NCI-H345 (cell line): ENCODE measurements around the gene MYLK.

ENCODE experiments used
- DNase-seq: peaks from one replicate; lab custom pipeline; 2025; lab: John Stamatoyannopoulos, UW

Gene MYLK

DNA sequence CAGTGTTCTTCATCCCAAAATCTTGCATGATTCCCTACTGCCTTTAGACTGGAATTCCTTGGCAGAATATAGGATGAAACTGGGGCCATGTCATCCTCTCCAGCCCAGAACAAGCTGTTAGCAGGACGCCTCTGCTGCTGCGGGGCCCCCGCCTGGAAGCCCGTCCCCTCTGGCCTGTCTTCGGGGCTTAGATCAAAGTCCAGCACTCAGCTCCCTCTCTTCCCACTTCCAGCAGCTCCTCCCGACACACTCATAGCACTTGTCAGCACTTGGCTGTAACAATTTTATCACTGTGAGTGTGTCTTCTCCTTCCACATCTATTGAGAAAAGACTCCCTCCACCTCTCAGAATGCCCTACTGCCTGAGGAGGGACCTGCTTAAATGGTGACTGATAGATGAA is 187.3 kb downstream of the MYLK start:
- no peak for DNase-seq

DNA sequence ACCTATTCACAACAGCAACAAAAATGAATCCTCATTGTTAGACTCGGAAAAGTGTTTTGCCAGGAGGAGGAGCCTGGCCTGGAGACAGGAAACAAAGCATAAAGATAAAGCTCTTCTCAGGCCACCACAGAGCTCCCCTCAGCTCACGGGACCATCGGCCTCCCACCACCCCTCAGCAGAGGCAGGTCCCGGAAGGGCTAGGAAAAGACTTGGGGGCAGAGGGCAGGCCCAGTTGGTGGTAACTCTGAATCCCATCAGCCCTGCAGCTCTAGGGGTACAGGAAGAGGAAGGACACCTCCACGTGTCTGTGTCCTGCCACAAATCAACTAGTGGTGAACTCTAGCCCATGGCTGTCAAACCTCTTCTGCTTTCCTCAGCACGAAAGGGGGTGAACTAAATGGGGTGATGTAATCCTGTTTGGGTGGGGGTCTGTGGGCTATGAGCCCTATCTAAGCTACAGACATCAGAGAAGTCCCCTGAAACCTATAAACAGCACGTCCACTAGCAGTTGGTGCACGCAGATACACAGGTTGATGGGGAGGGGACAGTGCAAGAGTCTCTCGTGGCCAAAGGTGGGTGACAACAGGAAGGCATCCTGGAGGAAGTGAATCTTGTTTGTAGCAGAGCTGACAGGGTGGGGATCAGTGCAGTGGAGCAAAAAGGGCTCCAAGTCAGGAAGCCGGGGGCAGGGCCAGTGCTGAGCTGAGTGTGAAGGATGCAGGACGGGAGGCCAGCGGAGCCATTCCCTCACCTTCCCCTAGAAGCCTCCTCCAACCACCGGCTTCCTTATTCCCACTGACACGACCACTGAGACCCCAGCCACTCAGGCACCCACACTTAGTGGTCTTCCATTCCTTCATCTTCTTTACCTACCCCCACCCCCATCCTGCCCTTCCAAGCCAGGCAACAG is 188.1 kb downstream of the MYLK start:
- DNase-seq: no peak

DNA sequence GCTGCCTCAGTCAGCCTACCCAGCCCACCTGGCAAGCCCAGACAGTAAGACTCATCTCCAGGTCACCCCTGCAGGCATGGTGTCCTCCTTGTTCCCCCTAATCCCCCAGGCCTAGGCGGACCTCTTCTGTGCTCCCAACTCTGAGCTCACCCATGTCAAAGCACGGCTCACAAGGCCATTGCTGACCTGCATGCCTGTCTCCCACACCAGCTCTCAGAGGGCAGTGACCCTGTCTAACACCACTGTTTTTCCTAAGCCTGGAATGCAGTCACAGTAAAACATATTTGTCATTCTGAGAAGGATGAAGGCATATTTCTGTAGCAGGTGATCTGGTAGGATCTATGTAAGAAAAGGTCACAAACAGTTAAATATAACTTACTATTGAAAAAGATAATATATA is 189.0 kb downstream of the MYLK start:
- DNase-seq: no peak

DNA sequence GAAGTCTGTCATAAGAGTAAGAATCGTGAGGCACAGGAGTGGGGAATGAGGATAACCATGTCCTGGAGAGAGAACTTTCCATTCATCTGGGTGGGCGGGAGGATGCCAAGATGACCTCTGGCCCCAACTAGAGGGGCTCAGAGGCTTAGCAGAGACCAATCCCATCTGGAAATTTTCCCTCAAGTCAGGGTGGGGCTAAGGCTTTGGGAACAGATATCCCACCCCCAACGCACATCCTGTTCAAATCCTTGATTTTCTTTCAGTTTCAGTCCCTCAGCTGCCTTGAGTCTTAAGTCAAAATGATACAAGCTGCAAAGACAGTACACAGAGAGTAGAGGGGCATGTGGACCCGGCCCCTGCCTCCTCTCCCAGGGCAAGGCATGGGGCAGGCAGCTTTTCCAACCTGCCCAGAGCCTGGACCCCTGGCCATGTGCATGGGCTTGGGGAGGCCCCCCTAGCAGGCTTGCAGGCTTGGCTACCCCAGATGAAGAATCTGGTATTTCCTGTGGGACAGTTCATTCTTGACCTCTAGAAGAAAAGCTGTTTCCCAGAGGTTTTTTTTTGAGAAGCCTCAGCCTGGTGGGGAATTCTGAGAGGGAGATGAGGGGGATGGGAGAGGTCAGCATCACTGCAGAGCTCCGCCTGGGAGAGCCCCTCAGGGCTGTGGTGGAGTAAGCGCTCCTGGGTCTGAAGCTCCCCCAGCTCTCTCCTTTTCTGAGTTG is 189.6 kb downstream of the MYLK start:
- no peak for DNase-seq

DNA sequence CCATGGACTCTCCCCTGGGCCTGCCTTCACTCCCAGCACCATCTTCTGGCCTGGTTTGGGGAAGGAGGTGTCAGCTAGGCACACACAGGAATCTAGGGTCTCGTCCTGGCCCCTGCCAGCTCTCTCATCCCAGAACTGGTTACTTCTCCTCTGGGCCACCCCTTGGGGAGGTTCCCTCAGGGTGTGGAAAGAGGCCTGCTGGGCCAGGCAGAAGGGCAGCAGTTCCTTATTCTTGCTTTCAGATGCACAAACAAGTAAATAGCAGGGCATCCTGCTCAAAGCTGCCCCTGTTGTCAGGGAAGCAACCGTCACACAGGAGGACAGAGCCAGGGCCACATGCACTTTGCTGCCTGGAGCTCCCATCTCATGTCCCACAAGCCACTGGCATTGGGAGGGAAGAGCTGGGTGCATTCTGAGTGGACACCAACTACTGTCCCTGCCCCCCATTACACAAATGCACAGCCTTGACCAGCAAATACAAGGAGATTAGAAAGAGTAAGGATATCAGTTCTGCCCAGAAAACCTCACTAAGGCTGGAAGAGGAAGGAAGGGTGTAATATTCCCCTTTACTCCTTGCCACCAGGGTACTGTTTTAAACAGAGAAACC is 190.4 kb downstream of the MYLK start:
- DNase-seq: no peak

DNA sequence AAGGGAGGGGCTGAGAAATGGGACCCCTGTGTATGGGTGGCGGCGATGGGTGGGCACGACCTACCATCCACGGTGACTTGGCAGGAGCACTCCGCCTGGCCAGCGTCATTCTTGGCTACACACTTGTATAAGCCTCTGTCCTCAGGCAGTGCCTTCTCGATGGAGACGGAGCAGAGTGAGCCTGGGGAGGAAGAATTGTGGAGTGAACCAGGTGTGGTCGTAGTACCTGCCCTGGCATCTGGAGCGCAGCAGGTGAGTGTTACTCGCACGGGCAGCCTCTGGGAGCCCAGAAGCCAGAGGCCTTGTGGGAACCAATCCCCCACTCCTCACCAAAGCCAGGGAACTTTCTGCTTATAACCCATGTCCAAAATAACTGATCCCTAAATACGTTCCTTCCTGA is 191.5 kb downstream of the MYLK start:
- no peak for DNase-seq

DNA sequence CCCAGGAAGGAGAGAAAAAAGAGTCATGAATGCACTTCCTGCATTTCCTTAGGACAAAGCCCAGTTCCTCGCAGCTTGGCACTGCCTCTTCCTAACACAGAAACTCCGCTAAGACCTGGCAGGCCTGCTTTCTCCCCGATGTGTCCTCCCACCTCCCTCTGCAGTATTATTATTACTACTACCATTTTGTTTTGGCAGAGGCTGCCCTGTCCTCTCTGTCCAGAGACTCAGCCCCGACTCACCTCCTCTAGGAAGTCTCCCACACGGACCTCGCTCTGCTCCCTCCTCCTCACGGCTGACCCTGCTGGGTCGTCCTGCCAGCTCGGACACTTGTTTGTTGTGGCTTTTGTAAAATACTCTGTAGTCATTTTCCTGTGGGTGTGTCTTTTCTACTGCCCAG is 192.1 kb downstream of the MYLK start:
- no peak for DNase-seq

DNA sequence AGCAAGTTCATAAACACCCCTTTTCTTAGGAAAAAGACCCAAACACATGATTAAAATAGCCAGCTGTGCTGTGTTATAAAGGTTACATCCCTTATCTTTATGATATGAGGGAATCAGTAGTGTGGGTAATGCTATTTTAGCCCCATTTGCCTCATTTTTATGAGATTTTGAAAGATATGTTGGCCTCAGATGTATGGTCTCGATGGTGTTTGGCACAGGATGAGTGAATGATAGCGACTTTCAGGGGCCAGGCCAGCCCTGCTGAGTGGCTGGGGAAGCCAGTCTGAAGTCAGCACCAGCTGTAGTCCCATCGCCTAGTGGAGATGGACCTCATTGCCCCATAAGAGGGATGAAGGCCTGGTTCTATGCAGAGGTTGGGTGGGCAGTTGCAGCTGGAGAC is 194.3 kb downstream of the MYLK start:
- DNase-seq: no peak

DNA sequence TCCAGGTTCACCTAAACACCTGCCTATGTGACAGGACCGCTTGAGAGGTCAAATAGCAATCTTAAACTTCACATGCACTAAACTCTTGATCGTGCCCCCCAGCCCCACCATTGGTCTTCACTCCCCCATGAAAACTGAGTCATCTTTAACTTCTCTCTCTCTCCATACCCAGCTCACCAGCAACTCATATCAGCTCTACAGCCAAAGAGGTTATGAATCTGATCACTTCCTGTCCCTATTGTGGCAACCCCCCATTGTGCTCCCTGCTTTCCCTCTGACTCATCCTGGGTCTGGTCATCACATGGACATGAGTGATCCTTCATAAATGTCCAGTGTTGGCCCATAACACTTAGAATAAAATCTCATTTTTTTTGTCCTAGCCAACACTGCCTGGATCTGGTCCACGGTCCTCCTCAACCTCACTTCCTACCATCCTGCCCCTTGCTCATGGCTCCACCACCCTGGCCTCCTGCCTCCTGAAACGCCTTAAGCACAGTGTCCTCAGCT is 195.8 kb downstream of the MYLK start:
- DNase-seq: no peak

DNA sequence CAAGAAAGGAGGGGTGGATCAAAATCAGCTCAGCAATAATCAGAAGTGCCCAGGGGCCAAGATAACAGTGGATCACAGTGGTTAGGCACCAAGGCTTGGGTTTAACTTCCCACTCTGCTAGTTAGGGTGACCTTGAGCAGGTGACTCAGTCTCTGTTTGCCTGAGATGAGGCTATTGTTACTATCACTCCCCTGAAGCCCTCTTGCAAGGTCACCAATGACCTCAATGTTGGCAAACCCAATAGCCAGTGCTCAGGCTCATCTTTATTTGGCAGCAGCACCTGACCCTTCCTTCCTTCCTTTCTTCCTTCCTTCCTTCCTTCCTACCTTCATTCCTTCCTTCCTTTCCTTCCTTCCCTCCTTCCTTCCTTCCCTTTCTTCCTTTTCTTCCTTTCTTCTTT is 196.8 kb downstream of the MYLK start:
- DNase-seq: no peak

DNA sequence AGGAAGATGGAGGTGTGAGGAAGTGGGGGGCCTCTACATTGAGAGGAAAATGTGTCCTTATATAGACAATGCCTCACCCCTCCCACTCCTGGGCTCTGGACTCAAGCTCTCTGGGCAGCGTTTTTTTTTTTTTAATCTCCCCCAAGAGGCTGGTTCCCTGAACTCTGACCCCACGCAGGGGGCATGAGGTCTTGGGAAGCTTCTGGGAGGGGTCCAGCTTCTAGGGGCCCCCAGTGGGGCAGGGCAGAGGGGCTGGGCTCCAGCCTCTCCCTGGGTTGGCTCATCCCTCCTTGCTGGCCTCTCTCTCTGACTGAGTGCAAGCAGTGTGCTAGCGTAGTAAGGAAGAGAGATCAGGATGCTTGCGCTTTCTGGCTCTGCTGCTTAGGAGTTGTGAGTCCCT is 197.9 kb downstream of the MYLK start:
- no peak for DNase-seq

DNA sequence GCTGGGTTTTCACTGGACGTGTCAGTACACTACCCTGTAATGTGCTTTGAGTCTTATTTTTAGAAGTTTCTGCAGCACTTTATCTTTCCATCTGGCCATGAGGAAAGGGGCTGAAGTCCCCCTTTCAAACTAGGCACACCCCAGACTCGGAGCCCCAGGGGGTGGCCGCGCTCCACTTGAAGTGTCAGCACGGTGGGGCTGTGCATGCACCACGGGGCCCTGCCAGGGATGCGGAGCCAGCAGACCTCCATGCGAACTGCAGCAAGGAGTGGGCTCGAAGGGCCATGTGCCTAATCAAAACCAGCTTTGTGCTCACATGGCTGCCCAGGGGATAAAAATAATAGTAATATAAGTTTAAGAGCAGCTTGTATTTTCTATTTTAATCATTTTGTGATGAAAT is 198.4 kb downstream of the MYLK start:
- DNase-seq: no peak

DNA sequence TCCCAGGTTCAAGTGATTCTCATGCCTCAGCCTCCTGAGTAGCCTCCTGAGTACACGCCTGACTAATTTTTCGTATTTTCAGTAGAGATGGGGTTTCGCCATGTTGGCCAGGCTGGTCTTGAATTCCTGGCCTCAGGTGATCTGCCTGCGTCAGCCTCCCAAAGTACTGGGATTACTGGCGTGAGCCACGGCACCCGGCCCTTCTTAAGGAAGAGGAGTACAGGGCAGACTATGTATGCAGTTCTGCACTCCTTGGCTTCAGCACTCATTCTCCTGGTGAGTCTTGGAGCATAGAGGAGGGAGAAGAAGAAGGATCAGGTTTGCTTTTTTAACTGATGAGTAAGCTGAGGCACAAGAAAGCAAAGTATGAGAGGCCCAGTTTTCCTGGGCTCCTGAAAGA is 199.5 kb downstream of the MYLK start:
- DNase-seq: no peak

DNA sequence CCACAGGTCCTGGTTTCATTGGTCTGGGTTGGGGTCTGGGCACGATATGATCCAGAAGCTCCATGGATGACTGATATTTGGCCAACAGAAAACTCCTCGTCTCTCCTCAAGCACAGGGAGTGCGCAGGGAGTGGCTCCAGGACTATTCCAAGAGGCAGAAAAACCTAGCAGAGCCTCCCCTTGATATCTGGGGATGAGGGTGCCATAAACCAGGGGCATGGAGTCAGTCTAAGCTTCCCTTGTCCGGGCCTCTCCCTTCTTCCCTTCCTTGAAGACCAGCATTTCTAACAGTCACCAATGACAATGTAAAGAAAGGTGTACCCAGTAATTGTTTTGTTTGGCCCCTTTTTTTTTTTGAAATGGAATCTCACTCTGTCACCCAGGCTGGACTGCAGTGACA is 199.9 kb downstream of the MYLK start:
- no peak for DNase-seq

DNA sequence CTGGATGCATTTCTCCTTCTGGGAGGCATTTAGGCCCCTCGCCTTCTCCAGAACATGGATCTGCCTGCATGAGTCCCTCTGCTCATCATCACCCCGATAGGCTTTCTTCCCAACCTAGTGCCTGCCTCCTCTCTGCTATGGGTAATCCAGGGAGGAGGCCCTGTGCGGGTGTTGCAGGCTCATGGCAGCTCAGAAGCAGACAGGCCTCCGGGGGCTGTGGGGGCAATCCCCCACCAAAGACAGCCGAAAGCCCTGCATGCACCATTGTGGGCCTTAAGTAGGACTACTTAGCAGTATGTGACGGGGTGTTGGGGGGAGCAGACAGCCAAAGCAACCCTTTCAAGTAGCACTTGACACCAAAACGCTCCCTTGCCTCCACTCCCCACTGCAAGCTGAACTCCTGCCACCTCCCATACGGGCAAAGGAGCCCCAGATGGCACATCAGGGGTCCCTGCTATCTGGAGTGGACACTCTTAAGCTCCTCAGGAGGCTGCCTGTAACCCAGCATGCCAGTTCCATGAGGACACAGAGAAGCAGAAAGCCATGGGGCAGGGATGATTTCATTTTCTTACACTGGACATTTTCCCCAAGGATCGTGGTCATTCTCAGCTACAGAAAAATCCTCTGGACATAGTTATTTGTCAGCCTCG is 200.5 kb downstream of the MYLK start:
- no peak for DNase-seq

DNA sequence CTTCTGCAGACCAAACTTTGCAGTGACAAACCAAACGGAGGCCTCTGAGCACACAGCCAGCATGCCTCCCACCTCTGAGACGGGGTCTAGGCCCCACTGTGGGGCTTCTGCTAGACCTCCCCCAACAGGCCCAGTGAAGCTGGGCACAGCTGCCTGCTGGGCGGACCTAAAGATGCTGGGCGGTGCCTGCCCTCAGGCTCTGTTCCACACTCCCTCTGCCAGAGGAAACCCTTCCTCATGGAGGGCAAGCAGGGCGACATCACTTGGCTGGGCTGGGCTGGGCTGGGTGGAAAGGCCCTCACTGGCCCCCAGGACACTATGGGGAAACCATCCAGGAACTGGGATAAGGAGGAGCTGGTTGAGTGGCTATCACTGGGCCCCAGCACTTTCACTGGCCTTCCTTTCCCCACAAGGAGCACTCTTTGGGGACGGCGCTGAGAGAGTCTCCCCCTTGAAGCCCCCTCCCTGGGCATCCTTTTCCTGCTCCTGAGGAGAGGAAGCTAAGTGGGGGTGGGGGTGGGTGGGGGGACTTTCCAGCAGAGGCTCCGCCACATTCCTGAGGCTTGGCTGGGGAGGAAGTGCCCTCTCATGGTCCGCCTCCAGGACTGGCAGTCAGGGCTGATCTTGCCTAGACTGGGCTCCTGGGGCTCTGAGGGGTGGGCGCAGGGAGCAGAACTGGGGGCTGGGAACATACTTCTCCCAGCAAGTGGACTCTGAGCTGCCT is 201.2 kb downstream of the MYLK start:
- no peak for DNase-seq

DNA sequence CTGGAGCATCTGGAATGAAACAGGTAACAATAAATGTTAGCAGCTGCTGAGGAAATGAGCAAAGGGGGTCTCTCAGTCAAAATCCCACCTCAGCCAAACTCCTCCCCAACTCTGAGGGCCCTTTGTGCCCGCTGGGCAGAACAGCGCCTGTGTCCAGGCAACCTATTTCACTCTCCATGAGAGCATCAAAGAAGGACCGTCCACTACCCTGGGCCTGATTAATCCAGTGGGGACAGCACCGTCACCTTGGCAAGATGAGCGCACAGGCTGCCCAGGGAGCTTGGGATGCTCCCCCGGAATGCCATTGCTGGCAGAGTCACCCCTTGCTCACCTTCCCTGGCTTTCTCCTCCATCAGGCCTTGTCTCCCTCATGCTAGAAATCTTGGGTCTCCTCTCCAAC is 201.8 kb downstream of the MYLK start:
- no peak for DNase-seq

DNA sequence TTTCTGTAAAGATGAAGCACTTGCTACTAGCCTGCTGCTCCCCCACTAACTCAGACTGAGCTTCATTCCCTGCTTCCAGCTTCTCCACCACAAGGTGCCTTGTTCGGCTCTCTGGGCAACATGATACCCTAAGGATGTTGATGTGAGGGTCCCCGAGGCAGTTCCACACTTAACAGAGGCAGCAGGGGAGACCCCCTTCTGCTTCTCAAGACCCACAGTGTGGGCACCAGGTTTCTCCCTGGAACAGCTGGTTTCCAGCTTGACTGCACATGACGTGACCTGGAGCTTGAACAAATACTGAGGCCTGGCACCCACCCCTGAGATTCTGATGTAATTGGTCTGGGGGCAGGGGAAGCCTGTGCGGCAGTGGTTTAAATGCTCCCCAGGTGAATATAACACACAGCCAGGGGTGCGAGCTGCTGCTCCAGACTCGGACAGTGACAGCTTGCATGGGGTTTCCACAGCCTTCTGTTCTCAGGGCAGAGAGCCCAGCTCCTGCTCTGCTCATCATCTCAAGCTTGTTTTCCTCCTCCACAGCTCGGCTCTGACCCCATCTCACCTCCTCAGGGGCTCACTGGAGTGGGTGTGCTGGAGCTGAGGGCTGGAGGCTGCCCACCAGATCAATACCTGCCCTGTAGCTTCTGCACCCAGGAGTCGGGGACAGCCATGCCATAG is 204.3 kb downstream of the MYLK start:
- no peak for DNase-seq

DNA sequence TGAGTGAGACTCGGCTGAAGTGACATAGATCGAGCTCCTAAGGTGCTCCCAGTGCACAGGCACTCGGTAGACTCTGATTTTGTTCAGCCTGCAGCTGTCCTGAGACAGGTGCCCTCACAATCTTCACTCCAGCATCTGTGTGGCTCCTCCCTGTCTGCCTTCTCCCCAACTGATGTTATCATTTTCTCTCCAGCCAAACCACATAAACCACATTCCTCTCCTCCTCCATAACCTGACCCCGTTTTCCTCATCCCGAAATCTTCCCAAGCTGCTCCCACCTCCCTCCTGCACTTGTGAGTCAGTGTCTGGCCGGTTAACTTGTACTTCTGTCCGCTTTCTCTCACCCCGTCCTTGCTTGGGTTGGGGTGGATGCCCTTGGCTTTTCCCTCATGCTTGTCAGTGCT is 206.0 kb downstream of the MYLK start:
- DNase-seq: no peak

DNA sequence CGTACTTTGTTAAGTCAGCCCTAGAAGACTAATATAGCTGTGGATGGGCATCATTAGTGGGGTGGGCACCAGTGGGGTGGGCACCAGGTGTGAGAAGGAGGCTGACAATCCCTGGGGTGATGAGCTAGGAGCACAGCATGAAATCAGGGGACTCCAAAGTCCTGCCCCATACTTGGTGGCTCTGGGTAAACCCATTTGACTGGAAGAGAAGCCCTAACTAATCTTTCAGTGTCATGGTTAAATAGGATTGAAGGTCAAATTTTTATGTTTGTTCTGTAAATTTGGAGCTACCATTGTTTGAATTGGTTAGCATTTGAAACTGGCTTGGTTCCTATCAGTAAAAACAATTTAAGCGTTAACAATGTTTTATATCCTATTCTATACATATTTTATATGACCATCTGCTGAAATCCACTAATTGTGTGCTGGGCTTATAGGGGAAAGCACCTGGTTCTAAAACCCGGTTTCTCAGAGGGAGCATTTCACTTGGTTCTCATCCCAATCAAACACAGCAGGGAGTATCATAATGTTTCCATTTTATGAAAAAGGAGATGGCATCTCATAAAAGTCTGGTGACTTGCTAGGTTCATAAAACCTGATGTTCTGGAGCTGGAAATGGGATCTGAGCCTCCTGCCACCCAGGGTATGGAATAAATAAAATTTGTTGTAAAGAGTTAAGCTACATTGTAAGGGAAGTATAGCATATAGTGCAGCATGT is 211.5 kb downstream of the MYLK start:
- DNase-seq: no peak
